ENCODE results near the gene TANC1.

The TANC1 gene

DNA sequence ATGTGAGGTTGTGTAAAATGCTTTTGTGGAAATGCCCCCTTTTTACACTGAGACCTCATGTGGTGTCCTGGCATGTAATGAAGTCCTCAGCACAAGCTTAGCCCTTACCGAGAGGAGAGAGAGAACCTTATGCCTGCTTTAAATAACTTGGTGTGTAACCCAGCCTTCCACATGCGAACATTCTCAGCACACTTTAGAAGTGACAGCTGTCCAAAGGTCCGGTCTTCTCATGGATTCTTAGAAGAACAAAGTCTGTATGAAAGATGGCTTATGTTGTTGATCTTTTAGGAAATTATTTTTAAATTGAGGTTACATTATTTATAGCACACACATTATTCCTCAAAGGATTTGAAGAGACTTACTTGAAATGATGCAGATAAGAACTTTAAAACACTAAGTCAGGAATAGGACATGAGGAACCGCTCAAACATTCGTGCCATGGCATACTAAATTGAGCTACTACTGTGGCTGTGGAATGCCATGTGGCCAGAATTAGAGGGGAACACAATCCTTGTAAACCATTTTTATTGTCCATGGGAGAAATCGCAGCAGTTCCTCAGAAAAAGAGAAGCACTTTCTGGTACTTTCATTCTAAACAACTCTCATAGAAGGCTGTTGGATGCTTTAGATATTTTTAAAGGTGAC is 238.4 kb downstream of the TANC1 start:
- DNase-seq: no peak

DNA sequence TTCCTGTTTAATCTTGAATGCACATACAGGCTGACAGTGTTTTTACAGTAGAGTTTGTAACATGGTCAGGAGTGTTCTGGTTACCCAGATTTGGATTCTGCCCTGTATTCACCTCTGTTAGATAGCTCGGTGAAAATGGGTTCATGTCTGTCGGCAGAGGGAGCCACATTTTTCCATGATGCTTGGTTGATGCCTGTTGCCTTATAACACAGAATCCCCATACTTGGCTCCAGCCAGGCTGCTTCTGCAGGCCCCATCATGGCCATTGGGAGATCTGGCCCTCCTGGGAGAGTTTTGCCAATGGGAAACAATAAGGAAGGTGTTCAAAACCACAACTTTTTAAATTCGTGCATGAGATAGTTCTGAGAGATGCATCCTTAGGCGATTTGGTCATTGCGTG is 240.0 kb downstream of the TANC1 start:
- no peak for DNase-seq

DNA sequence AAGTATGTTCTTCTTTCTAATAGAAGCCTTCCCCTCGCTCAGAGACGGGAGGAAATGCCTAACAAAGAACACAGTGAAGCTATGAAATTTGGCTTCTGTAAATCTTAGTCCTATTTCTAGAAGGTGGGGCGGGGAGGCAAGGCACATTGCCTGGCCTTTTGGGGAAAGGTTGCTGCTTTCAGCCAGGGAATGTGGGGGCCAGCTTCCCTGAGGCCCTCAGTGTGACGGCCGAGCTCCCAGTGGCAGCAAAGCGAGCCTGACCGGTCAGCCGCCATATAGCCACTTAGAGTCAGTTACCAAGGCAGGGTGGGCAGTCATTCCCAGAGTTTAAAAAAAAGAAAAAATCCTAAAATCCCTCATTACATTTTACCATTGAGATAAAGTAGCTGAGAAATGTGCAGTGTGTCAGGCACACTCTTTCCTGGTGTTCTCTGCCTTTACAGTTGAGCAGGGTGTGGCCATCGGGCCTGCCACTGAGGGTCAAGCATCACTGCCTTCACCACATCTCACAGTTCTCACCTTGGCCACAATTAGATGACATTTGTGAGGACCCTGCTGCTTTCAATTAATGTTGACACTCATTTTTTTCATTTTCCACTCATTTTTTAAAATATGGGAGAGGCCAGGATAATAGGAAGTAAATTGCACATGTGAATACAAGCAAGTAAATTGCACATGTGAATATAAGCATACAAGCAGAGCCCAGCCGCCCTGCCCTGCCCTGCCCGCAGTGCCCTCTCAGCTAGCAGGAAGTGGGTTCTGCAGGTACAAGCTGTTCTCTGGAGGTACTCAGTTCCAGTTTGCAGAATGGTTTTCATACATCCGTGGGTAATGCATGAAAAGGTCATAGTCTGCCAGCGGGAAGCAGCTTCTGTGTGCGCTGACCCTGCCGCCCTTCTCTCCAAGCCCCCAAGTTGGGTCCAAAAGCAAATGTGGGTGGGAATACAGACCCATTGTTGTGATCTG is 241.2 kb downstream of the TANC1 start:
- DNase-seq: no peak

DNA sequence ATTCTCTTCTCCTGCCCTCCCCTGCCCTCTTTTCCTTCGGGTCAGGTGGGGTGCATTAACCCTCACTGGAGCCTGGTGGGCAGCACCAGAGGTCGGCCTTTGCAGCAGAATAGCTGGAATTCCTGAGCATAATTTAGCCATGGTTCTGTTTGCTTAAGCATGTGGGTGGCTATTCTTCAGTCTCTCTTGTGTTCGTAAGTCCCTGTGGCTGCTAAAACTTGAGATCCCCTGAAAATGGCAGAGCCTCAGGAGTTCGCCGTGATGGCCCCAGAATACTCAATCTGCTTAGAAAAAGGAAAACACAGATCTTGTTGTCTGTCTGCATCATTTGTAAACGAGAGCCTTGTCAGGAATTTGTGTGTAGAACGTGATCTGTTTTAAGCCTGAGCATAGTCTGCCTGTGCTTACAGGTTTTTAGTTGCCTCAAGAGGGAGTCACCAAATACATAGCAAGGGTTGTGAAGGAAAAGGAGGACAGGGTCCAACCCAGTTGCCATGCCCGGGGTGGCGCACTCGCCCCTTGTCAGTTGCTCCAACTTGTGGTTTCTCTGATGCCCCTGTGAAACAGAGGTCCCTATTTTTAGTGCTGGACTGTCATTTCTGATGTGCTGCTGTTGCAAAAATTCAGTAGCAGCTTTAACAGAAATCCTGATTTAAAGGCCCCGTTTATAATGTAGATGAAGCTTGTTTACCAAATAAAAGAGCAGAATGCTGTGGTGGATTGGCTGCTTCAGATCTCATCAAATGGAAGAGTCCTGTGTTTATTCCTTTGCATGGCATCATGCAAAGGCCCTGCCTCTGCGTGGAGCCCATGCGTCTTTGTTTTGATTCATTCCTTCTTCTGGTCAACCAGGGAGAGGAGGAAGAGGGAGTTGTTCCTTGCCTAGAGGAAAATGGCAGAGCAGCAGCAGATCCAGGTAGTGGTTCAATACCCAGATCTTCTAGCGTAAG is 243.3 kb downstream of the TANC1 start:
- no peak for DNase-seq

DNA sequence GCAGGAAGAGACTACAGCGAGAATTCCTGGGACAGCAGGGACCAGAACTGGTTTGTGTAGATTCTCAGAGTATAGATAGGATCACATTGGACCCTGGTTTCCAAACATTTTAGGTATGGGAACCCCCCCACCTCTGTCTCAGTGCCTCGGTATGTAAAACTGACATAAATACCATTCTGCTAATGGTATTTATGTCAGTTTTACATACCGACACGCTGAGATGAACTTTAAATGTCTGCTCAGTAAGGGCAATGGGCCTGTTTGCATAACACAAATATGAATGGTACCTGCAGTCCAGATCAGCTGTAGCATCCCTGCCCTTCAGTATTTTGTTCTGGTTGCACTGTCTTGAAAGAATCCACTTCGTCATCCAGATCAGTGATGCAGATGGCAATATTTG is 244.9 kb downstream of the TANC1 start:
- no peak for DNase-seq

DNA sequence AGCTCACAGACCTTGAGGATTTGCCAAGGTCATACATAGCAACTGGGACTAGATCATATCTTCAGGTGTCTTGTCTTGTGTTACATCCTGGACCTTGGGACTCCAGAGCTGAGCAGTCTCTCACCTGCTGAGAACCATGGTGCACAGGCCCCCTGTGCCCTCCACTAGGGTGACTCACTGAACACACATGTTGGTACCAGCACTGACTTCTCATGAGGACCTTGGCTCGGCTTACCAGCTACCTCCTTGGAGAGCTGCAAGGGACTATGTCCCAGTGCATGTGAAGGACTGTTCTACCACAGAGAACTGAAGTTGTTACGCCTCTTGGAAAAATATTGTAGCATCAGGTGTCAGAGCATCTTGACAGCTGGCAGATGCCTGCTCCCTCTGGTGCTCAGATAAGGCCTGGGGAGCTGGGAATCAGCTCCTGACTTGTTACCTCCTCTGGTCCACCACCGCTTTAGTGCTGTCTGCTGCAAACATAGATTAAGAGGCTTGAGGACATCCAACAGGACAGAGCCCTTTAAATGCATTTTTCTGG is 246.0 kb downstream of the TANC1 start:
- no peak for DNase-seq

- no peak for DNase-seq
These were observed 246.7 kb downstream of the TANC1 start for GRCh38 chr2:159215116-159215515.

DNA sequence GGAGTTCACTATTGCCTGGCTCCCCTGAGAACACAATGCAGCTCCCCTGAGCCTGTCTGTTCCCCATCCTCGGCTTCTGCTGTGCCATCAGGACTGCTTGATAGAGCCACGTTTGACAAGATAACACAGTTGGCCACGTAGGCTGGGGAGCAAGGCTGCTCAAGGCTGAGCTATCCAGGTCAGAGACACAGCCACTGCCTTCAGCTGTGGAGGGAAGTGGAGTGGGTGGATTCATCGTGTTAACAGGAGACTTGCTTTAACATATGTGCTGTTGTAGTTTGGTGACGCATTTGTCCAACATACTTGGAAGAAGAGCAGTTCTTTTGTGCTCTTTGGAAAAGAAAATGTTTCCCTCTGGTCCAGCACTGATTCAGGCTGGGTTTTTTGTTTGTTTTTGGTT is 249.2 kb downstream of the TANC1 start:
- no peak for DNase-seq

GRCh38 chr2:159218389-159218788 is 249.9 kb downstream of the TANC1 start:
- DNase-seq: no peak

DNA sequence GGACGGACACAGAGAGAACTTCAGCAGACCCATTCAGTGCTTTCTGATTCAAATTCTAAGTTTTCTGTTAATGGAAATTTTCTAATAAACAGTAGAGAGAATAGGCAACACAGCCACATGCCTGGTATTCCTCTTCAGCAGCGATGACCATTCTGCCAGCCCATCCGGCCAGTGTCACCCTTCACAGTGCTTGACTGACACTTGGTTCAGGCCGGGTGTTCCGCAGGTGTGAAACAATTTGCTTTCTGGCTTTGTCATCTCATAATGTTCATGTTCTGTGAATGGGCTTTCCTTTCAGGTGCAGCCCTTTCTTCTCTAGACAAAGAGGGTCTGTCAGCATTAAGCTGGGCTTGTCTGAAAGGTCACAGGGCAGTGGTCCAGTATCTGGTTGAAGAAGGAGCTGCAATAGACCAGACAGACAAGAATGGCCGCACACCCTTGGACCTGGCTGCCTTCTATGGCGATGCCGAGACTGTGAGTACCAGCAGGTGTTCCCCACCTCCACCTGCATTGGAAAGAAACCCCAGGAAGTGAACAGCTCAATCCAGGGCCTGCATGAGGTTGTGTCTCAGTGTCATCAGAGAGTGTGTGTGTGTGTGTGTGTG is 251.1 kb downstream of the TANC1 start:
- no peak for DNase-seq

- no peak for DNase-seq
These were observed 255.8 kb downstream of the TANC1 start for GRCh38 chr2:159224061-159224813.

DNA sequence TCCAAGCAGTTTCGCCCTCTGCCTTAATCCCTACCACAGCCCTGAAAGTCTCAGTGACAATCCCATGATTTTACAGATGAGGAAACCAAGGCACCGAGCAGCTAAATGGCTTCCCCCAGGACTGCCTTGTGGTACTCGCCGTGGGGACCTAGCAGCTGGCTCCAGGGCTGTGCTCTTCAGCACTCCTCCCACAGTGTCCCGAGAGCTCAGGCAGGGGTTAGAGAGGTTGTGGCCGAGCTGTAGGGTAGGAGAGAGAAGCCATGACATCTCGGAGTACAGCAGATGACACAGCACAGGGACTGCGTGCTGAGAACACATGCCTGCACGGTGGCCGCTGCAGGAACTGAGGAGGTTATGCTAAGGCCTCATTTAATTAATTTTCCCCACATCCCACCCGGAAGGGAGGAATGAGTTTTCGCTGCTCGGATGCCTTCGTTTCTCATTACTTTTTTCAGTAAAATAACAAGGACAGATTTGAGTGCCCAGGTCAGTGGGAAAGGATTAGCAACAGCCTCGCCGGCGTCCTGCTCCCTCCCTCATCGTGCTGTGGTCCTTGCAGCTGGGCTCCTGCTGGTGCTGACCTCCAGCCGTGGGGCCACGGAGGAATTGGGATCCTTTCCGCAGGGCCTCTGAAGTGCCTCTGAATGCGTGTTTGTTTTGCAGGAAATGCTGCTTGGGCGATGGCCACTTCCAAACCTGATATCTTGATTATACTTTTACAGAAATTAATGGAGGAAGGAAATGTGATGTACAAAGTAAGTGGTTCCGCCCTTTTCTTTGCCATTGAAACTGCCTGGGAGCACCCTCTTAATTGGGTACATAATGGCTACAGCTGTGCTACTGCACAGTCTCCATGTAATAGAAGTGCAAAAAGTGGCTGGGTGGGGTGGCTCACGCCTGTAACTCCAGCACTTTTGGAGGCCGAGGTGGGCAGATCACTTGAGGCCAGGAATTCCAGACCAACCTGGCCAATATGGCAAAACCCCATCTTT is 256.9 kb downstream of the TANC1 start:
- no peak for DNase-seq

- DNase-seq: peak; percentile 75
These were observed 257.6 kb downstream of the TANC1 start for GRCh38 chr2:159226059-159226461.

DNA sequence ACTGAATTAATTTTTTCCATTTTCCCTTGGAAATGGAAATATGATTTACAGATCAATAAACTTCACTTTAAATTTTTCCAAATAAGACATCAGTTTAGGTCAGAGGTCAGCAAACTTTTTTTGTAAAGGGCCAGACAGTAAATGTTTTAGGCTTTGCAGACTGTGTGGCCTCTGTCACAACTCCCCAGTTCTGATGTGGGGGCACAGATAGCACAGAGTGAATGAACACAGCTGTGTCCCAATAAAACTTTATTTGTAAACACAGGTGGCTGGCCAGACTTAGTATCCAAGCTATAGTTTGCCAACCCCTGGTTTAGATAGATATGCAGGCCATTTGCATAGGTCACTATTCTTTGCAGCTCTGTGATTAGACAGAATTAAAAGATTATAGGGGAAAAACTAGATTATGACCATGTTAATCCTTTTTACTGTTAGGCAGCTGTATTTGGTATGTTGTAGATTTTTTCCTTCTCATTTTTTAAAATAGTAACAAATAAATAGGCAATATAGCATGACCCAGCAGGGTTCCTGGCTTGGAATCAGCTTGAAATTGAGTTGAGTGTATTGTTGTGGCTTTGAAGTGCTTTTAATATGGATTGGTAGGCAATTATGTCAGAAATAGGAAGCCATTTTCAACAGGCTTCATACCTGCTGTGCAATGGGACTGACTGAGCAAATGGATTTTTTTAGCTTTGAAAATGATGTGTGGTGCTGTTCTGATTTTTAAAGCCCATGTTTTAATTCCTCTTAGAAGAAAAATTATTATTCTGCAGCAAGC is 258.4 kb downstream of the TANC1 start:
- peak; percentile 63 for DNase-seq

DNA sequence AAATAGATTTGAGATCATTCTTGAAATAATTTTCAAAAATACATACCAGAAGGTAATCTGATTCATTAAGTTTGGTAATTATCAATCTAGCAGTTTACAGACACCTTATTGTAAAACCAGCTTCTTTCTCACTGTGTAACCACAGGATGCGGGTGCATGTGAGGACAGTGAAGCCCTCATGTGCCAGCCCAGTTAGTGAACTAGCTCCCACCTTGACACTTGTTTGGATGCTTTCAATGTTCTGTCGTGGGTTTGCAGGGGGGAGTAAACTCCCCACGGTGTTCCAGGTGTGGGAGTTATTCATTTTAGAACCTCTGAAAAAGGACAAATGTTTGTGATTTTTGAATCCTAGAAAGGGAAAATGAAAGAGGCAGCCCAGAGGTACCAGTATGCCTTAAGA is 259.0 kb downstream of the TANC1 start:
- DNase-seq: no peak

DNA sequence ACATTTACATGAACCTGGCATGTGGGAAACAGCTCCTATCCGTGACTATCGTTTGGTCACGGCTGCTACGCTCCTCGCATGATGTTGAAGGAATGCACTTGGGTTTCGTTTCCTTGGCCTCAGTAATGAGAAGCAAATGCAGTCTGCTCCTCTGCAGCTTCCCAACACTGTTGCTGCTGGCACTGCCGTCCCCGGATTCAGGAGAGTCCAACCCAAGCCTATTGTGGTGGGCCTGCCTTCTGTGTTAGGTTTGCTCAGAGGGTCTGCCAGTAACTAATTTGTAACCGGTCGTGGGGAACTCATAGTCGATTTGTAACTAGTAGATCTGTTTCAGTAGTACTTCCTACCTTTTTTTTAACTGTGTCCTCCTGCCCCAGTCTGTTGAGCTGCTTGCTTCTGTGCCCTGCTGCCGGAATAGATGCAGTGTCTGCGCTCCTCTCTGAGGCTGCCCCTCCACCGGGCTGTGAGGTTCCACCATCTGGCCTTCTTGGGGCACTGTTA is 259.7 kb downstream of the TANC1 start:
- no peak for DNase-seq

GRCh38 chr2:159229476-159230144 is 261.2 kb downstream of the TANC1 start:
- peak; percentile 58 for DNase-seq

GRCh38 chr2:159230145-159230877 is 261.9 kb downstream of the TANC1 start:
- no peak for DNase-seq
